SK-N-MC (cell line): ENCODE measurements around the gene NT5DC1.

Experiments
- EZH2 ChIP-seq: fragments of 200-600 bp; sonication (generic); IDR thresholded peaks from one replicate; pipeline ENCODE4 v1.6.1; 2017; ENCODE audit warnings: antibody characterized with exemption
- FOXP2 ChIP-seq: optimal IDR thresholded peaks from 2 replicates; pipeline ENCODE3; 2011; ENCODE audit warnings: mild to moderate bottlenecking, moderate library complexity; ENCODE audit not compliant: insufficient read depth; ENCODE audit errors: extremely low read length, control extremely low read depth
- POLR2AphosphoS5 ChIP-seq: IDR thresholded peaks from 2 replicates; pipeline ENCODE4 v1.6.1; 2012; ENCODE audit warnings: mild to moderate bottlenecking, low read depth, low read length, borderline replicate concordance

DNA sequence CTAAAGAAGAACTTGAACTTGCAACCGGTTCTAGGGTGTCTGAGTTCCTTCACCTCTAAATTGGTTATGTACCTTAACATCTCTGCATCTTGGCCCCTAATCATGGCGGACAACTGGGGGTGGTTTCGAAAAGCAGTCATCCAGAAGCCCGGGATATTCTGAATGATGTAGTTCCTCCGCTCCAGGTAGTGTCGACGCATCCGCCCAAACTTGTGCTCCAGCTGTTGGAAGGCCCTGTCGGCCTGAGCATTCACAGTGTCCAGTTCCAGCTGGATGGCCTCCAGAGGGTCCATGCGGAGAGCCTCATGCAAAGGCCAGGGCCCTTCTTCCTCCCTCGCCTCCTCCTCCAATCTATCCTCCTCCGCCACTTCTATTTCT lies 178.2 kb downstream of the NT5DC1 start:
- TF ChIP-seq EZH2 = no peak
- no peak for TF ChIP-seq POLR2AphosphoS5
- TF ChIP-seq FOXP2 = no peak
